ENCODE results near the gene NTM.

NTM gene

GRCh38 chr11:131980199-131980598 lies 609.8 kb downstream of the NTM start:
- Histone ChIP-seq H3K27ac (ENCODE audit: low read depth, low read length) (no peak overlapping the region), H3K4me3 (ENCODE audit: low read length) (no peak overlapping the region), H3K4me2 (ENCODE audit: low read length) (no peak overlapping the region), H3K27me3 (ENCODE audit: insufficient read depth, low read length, poor library complexity) (no peaks in the 10 kb centered on the region), H3K56ac (ENCODE audit: low read length) (no peak overlapping the region), H2BK15ac (replicated peaks; ENCODE audit: low read depth) (no peak overlapping the region), H3K23ac (ENCODE audit: low read length) (no peak overlapping the region), H2BK120ac (ENCODE audit: low read depth, low read length) (no peak overlapping the region), H2AK5ac (ENCODE audit: low read length) (no peak overlapping the region), H2BK5ac (ENCODE audit: low read length) (no peak overlapping the region), H3K4ac (ENCODE audit: low read depth, low read length) (no peak overlapping the region), H3K36me3 (ENCODE audit: control insufficient read depth, insufficient read depth, low read length) (no peaks in the 10 kb centered on the region), H4K8ac (ENCODE audit: low read depth, low read length) (no peak overlapping the region), H3K4me1 (ENCODE audit: control insufficient read depth, low read depth, low read length) (no peaks in the 10 kb centered on the region), H3K18ac (ENCODE audit: low read length) (no peak overlapping the region), H3K79me1 (ENCODE audit: low read length) (no peaks in the 10 kb centered on the region), H3K79me2 (ENCODE audit: control insufficient read depth, insufficient read depth, low read length) (no peaks in the 10 kb centered on the region), H3K9ac (ENCODE audit: low read length) (no peak overlapping the region), H4K5ac (ENCODE audit: low read length) (no peak overlapping the region)
- WGBS (ENCODE audit: extremely low coverage, insufficient coverage, low lambda C conversion rate), result no CpG with 5 or more reads among the region's 3 CpGs
- no peak for DNase-seq

GRCh38 chr11:131980888-131981668 lies 610.7 kb downstream of the NTM start:
- no peak overlapping the region for H2BK15ac ChIP-seq (replicated peaks; ENCODE audit: low read depth)
- no peak overlapping the region for H3K56ac ChIP-seq (ENCODE audit: low read length)
- H2AK5ac ChIP-seq (ENCODE audit: low read length), result no peak overlapping the region
- H3K27ac ChIP-seq (ENCODE audit: low read depth, low read length), result no peak overlapping the region
- H3K36me3 ChIP-seq (ENCODE audit: control insufficient read depth, insufficient read depth, low read length), result no peaks in the 10 kb centered on the region
- no peak overlapping the region for H3K4me3 ChIP-seq (ENCODE audit: low read length)
- H3K4me2 ChIP-seq (ENCODE audit: low read length), result no peak overlapping the region
- H3K4me1 ChIP-seq (ENCODE audit: control insufficient read depth, low read depth, low read length), result no peaks in the 10 kb centered on the region
- H3K9ac ChIP-seq (ENCODE audit: low read length), result no peak overlapping the region
- H3K18ac ChIP-seq (ENCODE audit: low read length), result no peak overlapping the region
- no peak overlapping the region for H2BK120ac ChIP-seq (ENCODE audit: low read depth, low read length)
- no peaks in the 10 kb centered on the region for H3K79me2 ChIP-seq (ENCODE audit: control insufficient read depth, insufficient read depth, low read length)
- no peaks in the 10 kb centered on the region for H3K27me3 ChIP-seq (ENCODE audit: insufficient read depth, low read length, poor library complexity)
- H3K4ac ChIP-seq (ENCODE audit: low read depth, low read length), result no peak overlapping the region
- no CpG with 5 or more reads among the region's 11 CpGs for WGBS (ENCODE audit: extremely low coverage, insufficient coverage, low lambda C conversion rate)
- no peak for DNase-seq
- no peak overlapping the region for H4K5ac ChIP-seq (ENCODE audit: low read length)
- H3K23ac ChIP-seq (ENCODE audit: low read length), result no peak overlapping the region
- no peaks in the 10 kb centered on the region for H3K79me1 ChIP-seq (ENCODE audit: low read length)
- H4K8ac ChIP-seq (ENCODE audit: low read depth, low read length), result no peak overlapping the region
- no peak overlapping the region for H2BK5ac ChIP-seq (ENCODE audit: low read length)

- no peak overlapping the region for H3K4me2 ChIP-seq (ENCODE audit: low read length)
- no peak overlapping the region for H3K4ac ChIP-seq (ENCODE audit: low read depth, low read length)
- H3K27ac ChIP-seq (ENCODE audit: low read depth, low read length), result no peak overlapping the region
- H3K56ac ChIP-seq (ENCODE audit: low read length), result peak overlapping the region; percentile 34
- H2BK15ac ChIP-seq (replicated peaks; ENCODE audit: low read depth), result no peak overlapping the region
- no peak overlapping the region for H4K5ac ChIP-seq (ENCODE audit: low read length)
- H3K4me3 ChIP-seq (ENCODE audit: low read length), result no peak overlapping the region
- H3K79me2 ChIP-seq (ENCODE audit: control insufficient read depth, insufficient read depth, low read length), result no peaks in the 10 kb centered on the region
- H3K18ac ChIP-seq (ENCODE audit: low read length), result no peak overlapping the region
- no peak overlapping the region for H2AK5ac ChIP-seq (ENCODE audit: low read length)
- no peak overlapping the region for H3K9ac ChIP-seq (ENCODE audit: low read length)
- WGBS (ENCODE audit: extremely low coverage, insufficient coverage, low lambda C conversion rate), result no CpG with 5 or more reads among the region's 3 CpGs
- no peak overlapping the region for H2BK5ac ChIP-seq (ENCODE audit: low read length)
- H4K8ac ChIP-seq (ENCODE audit: low read depth, low read length), result peak overlapping the region; percentile 76
- no peaks in the 10 kb centered on the region for H3K4me1 ChIP-seq (ENCODE audit: control insufficient read depth, low read depth, low read length)
- no peak overlapping the region for H2BK120ac ChIP-seq (ENCODE audit: low read depth, low read length)
- H3K23ac ChIP-seq (ENCODE audit: low read length), result no peak overlapping the region
- peak; percentile 71 for DNase-seq
- no peaks in the 10 kb centered on the region for H3K27me3 ChIP-seq (ENCODE audit: insufficient read depth, low read length, poor library complexity)
- H3K36me3 ChIP-seq (ENCODE audit: control insufficient read depth, insufficient read depth, low read length), result no peaks in the 10 kb centered on the region
- no peaks in the 10 kb centered on the region for H3K79me1 ChIP-seq (ENCODE audit: low read length)
These were observed 611.7 kb downstream of the NTM start for GRCh38 chr11:131982154-131982553.

GRCh38 chr11:131985846-131986301 lies 615.5 kb downstream of the NTM start:
- no peak for DNase-seq
- Histone ChIP-seq H3K4ac (ENCODE audit: low read depth, low read length) (no peak overlapping the region), H4K8ac (ENCODE audit: low read depth, low read length) (no peak overlapping the region), H2BK120ac (ENCODE audit: low read depth, low read length) (no peak overlapping the region), H3K27me3 (ENCODE audit: insufficient read depth, low read length, poor library complexity) (no peaks in the 10 kb centered on the region), H3K4me3 (ENCODE audit: low read length) (no peak overlapping the region), H3K27ac (ENCODE audit: low read depth, low read length) (no peak overlapping the region), H3K79me2 (ENCODE audit: control insufficient read depth, insufficient read depth, low read length) (no peaks in the 10 kb centered on the region), H3K23ac (ENCODE audit: low read length) (no peak overlapping the region), H2BK5ac (ENCODE audit: low read length) (no peak overlapping the region), H2BK15ac (replicated peaks; ENCODE audit: low read depth) (no peak overlapping the region), H3K4me2 (ENCODE audit: low read length) (no peak overlapping the region), H4K5ac (ENCODE audit: low read length) (no peak overlapping the region), H3K79me1 (ENCODE audit: low read length) (no peaks in the 10 kb centered on the region), H3K56ac (ENCODE audit: low read length) (no peak overlapping the region), H3K9ac (ENCODE audit: low read length) (no peak overlapping the region), H3K18ac (ENCODE audit: low read length) (no peak overlapping the region), H3K4me1 (ENCODE audit: control insufficient read depth, low read depth, low read length) (no peaks in the 10 kb centered on the region), H3K36me3 (ENCODE audit: control insufficient read depth, insufficient read depth, low read length) (no peaks in the 10 kb centered on the region), H2AK5ac (ENCODE audit: low read length) (no peak overlapping the region)
- no CpG with 5 or more reads among the region's 4 CpGs for WGBS (ENCODE audit: extremely low coverage, insufficient coverage, low lambda C conversion rate)

GRCh38 chr11:131987703-131988102 lies 617.3 kb downstream of the NTM start:
- H2AK5ac ChIP-seq (ENCODE audit: low read length), result no peak overlapping the region
- H4K5ac ChIP-seq (ENCODE audit: low read length), result no peak overlapping the region
- WGBS (ENCODE audit: extremely low coverage, insufficient coverage, low lambda C conversion rate), result no CpG with 5 or more reads among the region's 2 CpGs
- H3K4me1 ChIP-seq (ENCODE audit: control insufficient read depth, low read depth, low read length), result no peaks in the 10 kb centered on the region
- no peak overlapping the region for H3K18ac ChIP-seq (ENCODE audit: low read length)
- H4K8ac ChIP-seq (ENCODE audit: low read depth, low read length), result no peak overlapping the region
- H2BK15ac ChIP-seq (replicated peaks; ENCODE audit: low read depth), result no peak overlapping the region
- H3K23ac ChIP-seq (ENCODE audit: low read length), result no peak overlapping the region
- H3K4ac ChIP-seq (ENCODE audit: low read depth, low read length), result no peak overlapping the region
- H3K79me2 ChIP-seq (ENCODE audit: control insufficient read depth, insufficient read depth, low read length), result no peaks in the 10 kb centered on the region
- H2BK5ac ChIP-seq (ENCODE audit: low read length), result no peak overlapping the region
- no peaks in the 10 kb centered on the region for H3K36me3 ChIP-seq (ENCODE audit: control insufficient read depth, insufficient read depth, low read length)
- no peak overlapping the region for H3K56ac ChIP-seq (ENCODE audit: low read length)
- no peak for DNase-seq
- no peak overlapping the region for H2BK120ac ChIP-seq (ENCODE audit: low read depth, low read length)
- H3K27me3 ChIP-seq (ENCODE audit: insufficient read depth, low read length, poor library complexity), result no peaks in the 10 kb centered on the region
- no peaks in the 10 kb centered on the region for H3K79me1 ChIP-seq (ENCODE audit: low read length)
- H3K4me2 ChIP-seq (ENCODE audit: low read length), result no peak overlapping the region
- no peak overlapping the region for H3K9ac ChIP-seq (ENCODE audit: low read length)
- H3K4me3 ChIP-seq (ENCODE audit: low read length), result no peak overlapping the region
- H3K27ac ChIP-seq (ENCODE audit: low read depth, low read length), result no peak overlapping the region

GRCh38 chr11:131991606-131992005 lies 621.2 kb downstream of the NTM start:
- Histone ChIP-seq H3K9ac (ENCODE audit: low read length) (no peak overlapping the region), H4K8ac (ENCODE audit: low read depth, low read length) (no peak overlapping the region), H3K18ac (ENCODE audit: low read length) (no peak overlapping the region), H3K4ac (ENCODE audit: low read depth, low read length) (no peak overlapping the region), H3K79me1 (ENCODE audit: low read length) (no peaks in the 10 kb centered on the region), H2BK5ac (ENCODE audit: low read length) (no peak overlapping the region), H3K79me2 (ENCODE audit: control insufficient read depth, insufficient read depth, low read length) (no peaks in the 10 kb centered on the region), H3K23ac (ENCODE audit: low read length) (no peak overlapping the region), H3K4me3 (ENCODE audit: low read length) (no peak overlapping the region), H3K36me3 (ENCODE audit: control insufficient read depth, insufficient read depth, low read length) (no peaks in the 10 kb centered on the region), H4K5ac (ENCODE audit: low read length) (no peak overlapping the region), H2AK5ac (ENCODE audit: low read length) (no peak overlapping the region), H2BK15ac (replicated peaks; ENCODE audit: low read depth) (no peak overlapping the region), H3K4me2 (ENCODE audit: low read length) (no peak overlapping the region), H3K56ac (ENCODE audit: low read length) (no peak overlapping the region), H2BK120ac (ENCODE audit: low read depth, low read length) (no peak overlapping the region), H3K27ac (ENCODE audit: low read depth, low read length) (no peak overlapping the region), H3K4me1 (ENCODE audit: control insufficient read depth, low read depth, low read length) (no peaks in the 10 kb centered on the region), H3K27me3 (ENCODE audit: insufficient read depth, low read length, poor library complexity) (no peaks in the 10 kb centered on the region)
- no CpG with 5 or more reads among the region's 2 CpGs for whole genome bisulfite sequencing (ENCODE audit: extremely low coverage, insufficient coverage, low lambda C conversion rate)
- DNase-seq, result no peak

Data from mesendoderm (in vitro differentiated cells).